ENCODE data around the gene MARCHF3. TPM values are rescaled to one million over a fixed set of nuclear protein-coding genes. Genes with fewer than 3 reads are reported as not detected.
A peak's percentile ranks its signal among the peaks of the same experiment; 100 is the strongest.

The MARCHF3 gene
- total and polyA plus RNA-seq, 2 of the 13 experiments (the other 11 are each of a cell fraction or from before 2014, with no cell fraction given) = 4.8 to 11.9 TPM

GRCh38 chr5:127022846-127023245, 7.5 kb downstream of the MARCHF3 start (continued):
- TF ChIP-seq ETV5 (CRISPR knock-in tag; IDR thresholded peaks at IDR 0.05; ENCODE audit: borderline replicate concordance) (no peak), AHDC1 (CRISPR knock-in tag; IDR thresholded peaks at IDR 0.05; ENCODE audit: borderline replicate concordance) (peak; percentile 86; the same call in 1 of the 2 replicates), ZNF101 (CRISPR knock-in tag; IDR thresholded peaks at IDR 0.05; ENCODE audit: borderline replicate concordance, low read depth) (no peak), NR2C2 (CRISPR knock-in tag; IDR thresholded peaks at IDR 0.05; ENCODE audit: borderline replicate concordance) (peak; percentile 39; the same call in 1 of the 2 replicates), KLF13 (CRISPR knock-in tag; IDR thresholded peaks at IDR 0.05) (no peak), ZNF644 (CRISPR knock-in tag; IDR thresholded peaks at IDR 0.05; ENCODE audit: low read depth) (peak; percentile 89), HIC2 (CRISPR knock-in tag; IDR thresholded peaks at IDR 0.05; ENCODE audit: low read depth) (no peak), PITX1 (CRISPR knock-in tag; IDR thresholded peaks at IDR 0.05) (peak; percentile 77; the same call in 1 of the 2 replicates), MLXIP (CRISPR knock-in tag; IDR thresholded peaks at IDR 0.05; ENCODE audit: borderline replicate concordance) (no peak), ATRX (CRISPR knock-in tag; IDR thresholded peaks at IDR 0.05; ENCODE audit: borderline replicate concordance) (no peak), MYPOP (CRISPR knock-in tag; IDR thresholded peaks at IDR 0.05) (no peak), NFKB2 (CRISPR knock-in tag; IDR thresholded peaks at IDR 0.05; ENCODE audit: borderline replicate concordance) (no peak), CENPBD1 (CRISPR knock-in tag; IDR thresholded peaks at IDR 0.05; ENCODE audit: borderline replicate concordance, low read depth) (no peak), U2AF2 (IDR thresholded peaks at IDR 0.05; ENCODE audit: low read depth, low read length) (no peak), SRSF4 (IDR thresholded peaks at IDR 0.05; ENCODE audit: low read depth, low read length, poor library complexity, severe bottlenecking) (no peak), ZNF557 (CRISPR knock-in tag; IDR thresholded peaks at IDR 0.05) (no peak), SMYD3 (CRISPR knock-in tag; IDR thresholded peaks at IDR 0.05) (no peak), ZNF550 (CRISPR knock-in tag; IDR thresholded peaks at IDR 0.05; ENCODE audit: borderline replicate concordance) (no peak)
